ENCODE results near the gene RSPH3. TPM values are rescaled to one million over a fixed set of nuclear protein-coding genes. Genes with fewer than 3 reads are reported as not detected.

Gene RSPH3
- total and polyA plus RNA-seq, 2 of the 8 experiments (the other 6 are each of a cell fraction or from before 2014, with no cell fraction given) = 0.60 to 2.7 TPM

DNA sequence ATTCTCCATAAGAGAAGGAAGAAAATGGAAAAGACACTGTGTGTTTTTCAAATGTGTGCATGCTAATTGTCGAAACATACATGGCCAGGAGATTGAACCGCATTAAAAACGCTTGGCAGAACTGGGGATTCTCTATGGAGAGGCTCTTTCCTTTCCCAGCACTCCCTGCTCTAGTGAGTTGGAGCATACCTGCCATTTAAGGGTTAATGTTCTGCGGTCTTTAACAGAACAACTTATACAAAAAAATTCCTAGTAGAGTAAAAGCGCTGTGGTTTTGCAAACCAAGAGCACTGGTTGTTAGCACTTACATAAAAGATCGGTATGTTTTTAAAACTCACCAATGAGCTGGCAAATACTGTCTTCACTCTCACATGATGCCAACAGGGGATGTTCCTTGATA is 43.2 kb upstream of the RSPH3 start:
- no peak overlapping the region for H3K27ac ChIP-seq (ENCODE audit: low read depth, low read length)

More for the DNA sequence above, 43.2 kb upstream of the RSPH3 start:
- no peak overlapping the region for H2BK5ac ChIP-seq (ENCODE audit: low read depth, low read length)
- CTCF ChIA-PET (ENCODE audit: partially characterized antibody) = interaction anchor here (0.7 to 11.7 kb wide), 18 partner anchors 9 to 384 kb away, joined by 3 to 144 read pairs (median 4); no protein-coding TSS in a partner anchor
- no peak overlapping the region for H3K14ac ChIP-seq (ENCODE audit: insufficient read length)
- H3K4ac ChIP-seq (replicated peaks; ENCODE audit: insufficient read length, low read depth, low read length) = no peak overlapping the region
- H3K36me3 ChIP-seq (ENCODE audit: control insufficient read depth in 2 of 4, insufficient read depth in 4 of 4, low read length in 3 of 4) = no peaks in the 10 kb centered on the region
- no peak overlapping the region for H2AFZ ChIP-seq (ENCODE audit: low read length)
- no peak overlapping the region for H3K56ac ChIP-seq (replicated peaks; ENCODE audit: insufficient read length, low read depth, low read length)
- no peaks in the 10 kb centered on the region; a peak in 1 of 7 replicates for H3K4me1 ChIP-seq (replicated peaks in 1 of 4; ENCODE audit: control insufficient read depth in 3 of 4, insufficient read depth in 4 of 4, low read length in 3 of 4)
- H2BK15ac ChIP-seq (ENCODE audit: low read length) = no peak overlapping the region
- no peaks in the 10 kb centered on the region for H3K27me3 ChIP-seq (replicated peaks in 1 of 4; ENCODE audit: control insufficient read depth in 3 of 4, extremely low read depth in 1 of 4, insufficient read depth in 3 of 4, low read length in 3 of 4)
- no peaks in the 10 kb centered on the region for H4K20me1 ChIP-seq (replicated peaks in 1 of 2; ENCODE audit: control insufficient read depth in 1 of 2, insufficient read depth in 2 of 2, low read length in 2 of 2)
- DNase-seq (ENCODE audit: low read depth in 1 of 2, low spot score in 2 of 2) (no peak), FAIRE-seq (no peak)
- H3K18ac ChIP-seq (ENCODE audit: extremely low read depth, low read length) = no peak overlapping the region
- H2AK5ac ChIP-seq (ENCODE audit: low read depth, low read length) = no peak overlapping the region
- H3K9me3 ChIP-seq (ENCODE audit: insufficient read depth in 2 of 2, low read depth in 1 of 2, low read length in 1 of 2) = no peaks in the 10 kb centered on the region
- no peak overlapping the region for H3K4me3 ChIP-seq (ENCODE audit: extremely low read depth in 1 of 4, insufficient read depth in 2 of 4, low read depth in 3 of 4, low read length in 4 of 4)
- H3K4me2 ChIP-seq (ENCODE audit: insufficient read depth in 1 of 2, low read depth in 2 of 2, low read length in 2 of 2) = no peak overlapping the region
- no peaks in the 10 kb centered on the region for H3K23me2 ChIP-seq (ENCODE audit: low read depth, low read length)
- H3K9ac ChIP-seq (replicated peaks in 1 of 4; ENCODE audit: extremely low read depth in 1 of 4, low read depth in 3 of 4, low read length in 3 of 4) = no peak overlapping the region
- H4K5ac ChIP-seq (ENCODE audit: insufficient read length, low read depth, low read length) = no peak overlapping the region
- no peak overlapping the region for H2BK120ac ChIP-seq (replicated peaks; ENCODE audit: low read depth, low read length)
- 74% methylated on average over 6 of the region's 6 CpGs; no CpG with 5 or more reads in 1 of the 2 experiments for WGBS, 2 experiments (ENCODE audit: extremely low coverage in 1 of 2, insufficient coverage in 1 of 2, insufficient read length in 1 of 2, insufficient replicate concordance in 2 of 2, low coverage in 1 of 2, low lambda C conversion rate in 2 of 2, missing lambda C conversion rate in 1 of 2)
- no peak overlapping the region for H4K8ac ChIP-seq (ENCODE audit: extremely low read depth, insufficient read depth, low read length)
- POLR2A ChIA-PET (ENCODE audit: partially characterized antibody) = interaction anchor here (1.0 to 1.3 kb wide), 3 partner anchors 19 to 67 kb away, joined by 3 to 9 read pairs (median 3); partner anchors contain the start of gene RSPH3
- no peak overlapping the region for H3K23ac ChIP-seq (ENCODE audit: insufficient read length)
- H4K91ac ChIP-seq (replicated peaks; ENCODE audit: insufficient read length, low read length) = no peak overlapping the region
- TF ChIP-seq NRF1 (IDR thresholded peaks at IDR 0.05; ENCODE audit: low read depth, low read length) (no peak), ZNF274 (IDR thresholded peaks at IDR 0.05; ENCODE audit: borderline replicate concordance, extremely low read depth, low read length) (no peak), NANOG (IDR thresholded peaks at IDR 0.05; ENCODE audit: insufficient read depth, low read depth, low read length, poor library complexity, severe bottlenecking) (no peak), POU5F1 (IDR thresholded peaks at IDR 0.05; ENCODE audit: low read depth, low read length) (no peak), HDAC6 (IDR thresholded peaks at IDR 0.05; ENCODE audit: low read depth, low read length) (no peak), JUN (IDR thresholded peaks at IDR 0.05; ENCODE audit: low read depth, low read length) (no peak), SIRT6 (IDR thresholded peaks at IDR 0.05; ENCODE audit: low read length) (no peak), BRCA1 (IDR thresholded peaks at IDR 0.05; ENCODE audit: low read depth, low read length) (no peak), EZH2 (IDR thresholded peaks at IDR 0.05; ENCODE audit: low read depth, low read length, severe bottlenecking) (no peak), BACH1 (IDR thresholded peaks at IDR 0.05; ENCODE audit: low read length) (no peak), RFX5 (IDR thresholded peaks at IDR 0.05; ENCODE audit: borderline replicate concordance, low read depth, low read length) (no peak), EP300 (IDR thresholded peaks at IDR 0.05; ENCODE audit: borderline replicate concordance in 1 of 2, low read depth in 2 of 2, low read length in 2 of 2) (no peak)
- H3K79me2 ChIP-seq (ENCODE audit: control insufficient read depth in 1 of 2, insufficient read depth in 2 of 2, low read length in 2 of 2) = no peaks in the 10 kb centered on the region
- H2BK20ac ChIP-seq (ENCODE audit: low read length) = no peak overlapping the region
- H3K79me1 ChIP-seq (ENCODE audit: low read depth, low read length) = no peaks in the 10 kb centered on the region
- H2BK12ac ChIP-seq (ENCODE audit: low read depth, low read length) = no peak overlapping the region

All from H1 (cell line).